NCI-H128 (cell line): ENCODE measurements around the gene CPE.
"Not testable (repeated sequence)": the region's sequence is repeated elsewhere in the genome, so short reads cannot be mapped to it uniquely, and the experiment has no call there.

ENCODE experiments used
- DNase-seq: peaks from one replicate; lab custom pipeline; 2025; ENCODE audit not compliant: unreplicated experiment; lab: John Stamatoyannopoulos, UW

CPE gene

DNA sequence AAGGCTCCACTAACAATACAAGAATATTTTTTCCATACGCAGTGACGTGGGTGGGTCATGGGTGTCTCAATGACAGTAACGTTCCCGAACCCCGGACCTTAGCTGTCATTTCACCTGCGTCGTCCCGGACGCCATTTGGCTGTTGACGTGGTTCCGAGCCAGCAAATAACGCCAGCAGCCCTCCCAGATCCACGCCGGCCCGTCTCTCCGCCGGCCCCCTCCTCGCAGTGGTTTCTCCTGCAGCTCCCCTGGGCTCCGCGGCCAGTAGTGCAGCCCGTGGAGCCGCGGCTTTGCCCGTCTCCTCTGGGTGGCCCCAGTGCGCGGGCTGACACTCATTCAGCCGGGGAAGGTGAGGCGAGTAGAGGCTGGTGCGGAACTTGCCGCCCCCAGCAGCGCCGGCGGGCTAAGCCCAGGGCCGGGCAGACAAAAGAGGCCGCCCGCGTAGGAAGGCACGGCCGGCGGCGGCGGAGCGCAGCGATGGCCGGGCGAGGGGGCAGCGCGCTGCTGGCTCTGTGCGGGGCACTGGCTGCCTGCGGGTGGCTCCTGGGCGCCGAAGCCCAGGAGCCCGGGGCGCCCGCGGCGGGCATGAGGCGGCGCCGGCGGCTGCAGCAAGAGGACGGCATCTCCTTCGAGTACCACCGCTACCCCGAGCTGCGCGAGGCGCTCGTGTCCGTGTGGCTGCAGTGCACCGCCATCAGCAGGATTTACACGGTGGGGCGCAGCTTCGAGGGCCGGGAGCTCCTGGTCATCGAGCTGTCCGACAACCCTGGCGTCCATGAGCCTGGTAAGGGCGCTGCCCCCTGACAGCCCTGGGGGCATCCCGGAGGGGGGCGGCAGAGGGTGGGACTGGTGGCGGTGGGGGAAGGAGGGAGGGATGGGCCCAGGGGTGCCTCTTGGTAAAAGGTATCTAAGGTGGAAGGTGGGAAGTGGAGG is at the start of gene CPE:
Gene CPE (plus strand): TSS at position 264 of the 933 bp plus-strand sequence. CDS start 214 bp downstream, at position 478.
- DNase-seq = peak; percentile 70

DNA sequence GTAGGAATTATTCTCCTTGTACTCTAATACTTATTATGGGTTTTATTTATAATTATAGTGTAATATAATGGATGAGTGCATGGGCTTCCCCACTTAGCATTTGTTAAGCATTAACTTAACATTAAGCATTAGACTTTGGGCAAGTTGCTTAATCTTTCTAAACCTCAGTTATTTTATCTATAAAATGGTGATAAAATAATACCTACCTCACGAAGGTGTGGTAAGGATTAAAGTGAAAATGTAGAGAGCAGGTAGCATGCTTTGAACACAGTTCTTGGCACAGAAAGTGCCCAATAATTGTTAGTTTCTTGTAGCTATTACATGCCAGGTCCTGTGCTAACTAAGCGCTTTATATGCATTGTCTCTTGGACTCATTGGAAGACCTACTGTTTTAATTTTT is 48.7 kb upstream of the CPE start:
- no peak for DNase-seq

DNA sequence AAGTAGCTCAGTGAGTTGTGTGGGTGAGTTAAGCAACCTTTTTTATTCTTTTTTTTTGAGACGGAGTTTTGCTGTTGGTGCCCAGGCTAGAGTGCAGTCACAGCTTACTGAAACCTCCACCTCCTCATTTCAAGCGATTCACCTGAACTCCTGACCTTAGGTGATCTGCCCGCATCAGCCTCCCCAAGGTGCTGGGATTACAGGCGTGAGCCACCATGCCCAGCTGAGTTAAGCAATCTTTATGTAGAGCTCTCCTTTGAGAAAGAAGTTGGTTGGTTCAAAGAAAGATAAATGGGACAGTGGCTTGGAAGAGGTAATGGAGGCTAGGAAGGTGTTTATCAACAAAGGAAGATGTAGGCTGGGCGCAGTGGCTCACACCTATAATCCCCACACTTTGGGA is 48.1 kb upstream of the CPE start:
- DNase-seq = no peak

DNA sequence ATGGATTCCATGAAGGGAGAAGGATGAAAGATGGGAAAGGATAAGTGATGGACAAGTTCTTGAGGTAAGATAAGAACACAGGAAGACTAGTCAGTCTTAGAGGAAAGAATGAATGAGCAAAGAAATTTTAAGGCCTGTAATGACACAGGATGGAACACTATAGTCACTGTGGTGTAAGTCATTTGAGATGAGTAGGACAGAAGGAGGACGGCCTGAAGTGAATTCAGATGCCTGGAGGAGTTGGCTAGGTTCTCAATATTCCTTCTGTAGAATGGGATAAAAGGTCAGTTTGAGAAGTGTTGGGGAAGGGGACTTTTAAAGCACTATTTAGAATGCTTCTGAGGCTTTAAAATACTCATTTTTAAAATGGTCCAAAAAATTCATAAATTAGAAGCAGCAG is 47.4 kb upstream of the CPE start:
- DNase-seq = no peak

DNA sequence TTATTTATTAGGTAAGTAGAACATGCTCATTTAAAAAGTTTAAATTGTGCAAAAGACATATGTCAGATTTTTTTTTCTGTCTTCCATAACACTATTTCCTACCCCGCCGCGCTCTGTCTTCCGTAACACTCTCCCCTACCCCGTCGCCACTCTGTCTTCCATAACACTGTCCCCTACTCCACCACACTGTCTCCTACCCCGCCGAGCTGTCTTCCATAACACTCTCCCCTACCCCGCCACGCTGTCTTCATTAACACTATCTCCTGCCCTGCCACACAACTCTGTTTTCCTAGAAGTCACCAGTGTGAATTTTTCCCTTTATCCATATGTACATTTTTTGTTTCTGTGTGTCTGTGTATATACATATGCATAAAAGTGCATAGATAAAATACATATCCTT is 47.0 kb upstream of the CPE start:
- DNase-seq = no peak

DNA sequence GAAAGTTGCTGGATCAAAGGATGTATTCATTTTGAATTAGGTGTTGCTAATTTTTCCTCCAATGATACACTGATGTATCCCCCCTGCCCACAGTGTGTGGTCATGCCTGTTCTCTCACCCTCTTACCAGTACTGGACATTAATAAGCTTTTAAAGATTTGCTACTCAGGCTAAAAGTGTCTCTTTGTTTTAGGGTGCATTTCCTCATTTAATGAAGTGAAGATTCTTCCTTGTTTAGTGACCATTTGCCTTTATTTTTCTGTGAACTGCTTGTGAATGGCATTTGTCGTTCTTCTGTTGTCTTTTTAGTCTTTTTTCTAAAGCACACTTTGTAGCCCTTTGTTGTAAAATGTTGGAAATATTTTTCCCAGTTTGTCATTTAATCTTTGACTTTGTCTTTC is 46.3 kb upstream of the CPE start:
- no peak for DNase-seq

DNA sequence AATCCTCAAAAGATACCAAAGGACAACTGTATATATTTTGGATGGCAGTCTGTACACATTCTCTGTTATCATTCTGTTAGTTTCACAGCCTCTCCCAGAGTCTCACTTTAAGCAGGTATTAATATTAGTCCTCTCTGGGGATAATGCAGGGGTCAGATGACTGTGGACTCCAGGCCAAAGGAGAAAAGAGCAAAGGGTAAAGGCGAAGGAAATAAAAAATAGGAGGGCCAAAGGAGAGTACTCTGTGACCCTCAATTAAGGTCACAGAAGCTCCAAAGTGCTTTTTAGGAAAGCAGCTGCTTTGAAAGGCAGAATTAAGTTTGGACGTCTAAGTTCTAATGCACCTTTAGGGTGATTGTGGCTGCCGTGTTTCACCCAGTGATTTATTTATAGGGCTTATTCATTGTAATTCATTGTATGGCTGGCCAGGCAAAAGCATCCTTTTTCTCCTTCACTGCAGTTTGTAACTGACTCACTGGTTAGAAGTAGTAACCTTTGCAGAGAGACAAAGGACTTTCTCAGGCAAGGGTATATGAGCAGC is 43.6 kb upstream of the CPE start:
- no peak for DNase-seq

DNA sequence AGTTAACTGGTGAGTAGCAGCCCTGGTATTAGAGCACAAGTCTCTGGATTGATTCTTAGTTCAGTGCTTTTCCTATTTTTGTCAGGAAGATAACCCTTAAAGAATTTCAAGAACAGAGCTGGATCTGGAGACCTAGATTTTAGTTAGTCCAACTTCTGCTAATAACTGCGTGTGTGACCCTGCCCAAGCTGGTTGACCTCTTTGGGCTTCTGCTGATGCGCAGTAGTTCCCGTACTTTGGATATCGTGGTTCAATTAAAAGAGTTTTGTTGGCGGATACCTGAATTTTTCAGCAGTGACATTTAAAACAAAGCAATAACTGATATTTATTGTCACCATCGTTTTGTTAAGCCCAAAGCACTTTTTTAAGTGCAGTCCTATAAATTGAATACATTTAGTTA is 42.1 kb upstream of the CPE start:
- DNase-seq = no peak

DNA sequence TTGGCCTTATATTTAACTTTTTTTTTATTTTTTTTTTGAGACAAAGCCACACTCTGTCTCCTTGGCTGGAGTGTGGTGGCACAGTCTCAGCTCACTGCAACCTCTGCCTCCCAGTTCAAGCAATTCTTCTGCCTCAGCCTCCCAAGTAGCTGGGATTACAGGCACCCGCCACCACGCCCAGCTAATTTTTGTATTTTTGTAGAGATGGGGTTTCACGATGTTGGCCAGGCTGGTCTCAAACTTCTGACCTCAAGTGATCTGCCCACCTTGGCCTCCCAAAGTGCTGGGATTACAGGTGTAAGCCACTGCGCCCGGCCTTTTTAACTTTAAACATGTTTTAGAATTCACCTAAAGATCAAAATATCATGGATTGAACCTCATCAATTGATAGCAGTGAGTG is 36.5 kb upstream of the CPE start:
- DNase-seq = not testable (repeated sequence)

DNA sequence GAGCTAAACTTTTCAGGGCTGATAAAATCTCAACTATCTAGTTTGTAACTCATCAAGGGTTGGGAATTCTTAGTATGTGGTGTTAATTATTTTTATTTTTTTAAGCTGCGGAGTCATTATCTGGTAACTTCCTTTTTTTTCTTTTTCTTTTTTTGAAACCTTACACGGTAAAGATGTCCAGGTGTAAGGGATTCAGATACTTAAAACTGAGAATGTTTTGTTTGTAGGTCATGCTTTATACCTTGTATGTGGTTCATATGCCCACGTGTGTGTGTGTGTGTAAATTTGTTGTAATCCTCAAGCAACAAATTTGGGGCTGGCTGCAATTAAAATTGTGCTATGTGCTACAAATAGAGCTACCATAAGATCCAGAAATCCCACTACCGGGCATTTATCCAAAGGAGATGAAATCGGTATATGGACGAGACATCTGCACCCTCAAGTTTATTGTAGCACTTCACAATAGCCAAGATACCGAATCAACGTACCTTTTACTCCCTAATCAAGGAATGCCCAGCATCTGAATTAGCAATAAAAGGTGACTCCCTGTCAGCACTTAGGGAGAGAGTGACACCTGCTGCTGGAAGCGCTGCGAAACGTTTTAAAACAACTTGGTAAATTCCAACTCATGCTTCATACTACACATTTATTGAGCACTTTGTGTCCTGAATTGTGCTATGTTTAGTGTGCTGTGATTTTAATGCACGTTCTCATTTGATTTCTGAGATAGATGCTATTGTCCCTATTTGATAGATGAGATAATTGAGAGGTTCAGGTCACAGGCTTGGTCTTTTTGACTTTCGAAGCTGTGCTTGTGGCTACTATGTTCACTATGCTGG is 35.2 kb upstream of the CPE start:
- peak; percentile 27 for DNase-seq

DNA sequence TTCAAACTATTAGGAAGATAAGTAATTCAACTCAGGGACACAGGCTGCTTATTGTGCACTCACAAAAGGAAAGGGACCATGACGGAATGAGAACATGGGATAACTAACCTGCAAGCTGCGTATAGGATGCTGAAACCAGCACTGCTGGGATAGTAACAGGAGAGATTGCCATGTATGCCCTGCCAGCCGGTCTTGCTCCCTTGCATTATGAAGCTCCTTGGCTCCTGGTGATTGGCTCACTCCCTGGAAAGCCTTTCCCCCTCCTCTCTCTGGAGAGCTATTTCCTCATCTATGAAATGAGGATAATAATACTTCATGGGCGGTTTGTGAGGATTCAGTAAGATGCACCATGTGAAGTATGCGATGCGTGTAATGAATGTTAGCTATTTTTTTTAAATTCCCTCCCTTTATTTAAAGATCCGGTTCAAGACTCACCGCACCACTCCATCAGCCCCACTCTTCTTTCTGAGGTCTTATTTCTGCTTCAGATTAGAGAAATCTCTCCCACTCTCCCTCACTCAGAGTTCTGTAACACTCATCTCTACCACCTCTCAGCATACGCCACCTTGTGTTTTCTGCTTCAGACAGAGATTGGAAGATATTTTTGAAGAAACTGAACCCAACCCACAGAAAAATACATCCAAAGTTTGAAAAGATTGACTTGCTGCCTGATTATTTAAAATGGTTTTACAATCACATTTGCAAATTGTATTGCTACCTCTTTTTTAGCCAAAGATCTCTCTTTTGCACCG is 33.0 kb upstream of the CPE start:
- no peak for DNase-seq

DNA sequence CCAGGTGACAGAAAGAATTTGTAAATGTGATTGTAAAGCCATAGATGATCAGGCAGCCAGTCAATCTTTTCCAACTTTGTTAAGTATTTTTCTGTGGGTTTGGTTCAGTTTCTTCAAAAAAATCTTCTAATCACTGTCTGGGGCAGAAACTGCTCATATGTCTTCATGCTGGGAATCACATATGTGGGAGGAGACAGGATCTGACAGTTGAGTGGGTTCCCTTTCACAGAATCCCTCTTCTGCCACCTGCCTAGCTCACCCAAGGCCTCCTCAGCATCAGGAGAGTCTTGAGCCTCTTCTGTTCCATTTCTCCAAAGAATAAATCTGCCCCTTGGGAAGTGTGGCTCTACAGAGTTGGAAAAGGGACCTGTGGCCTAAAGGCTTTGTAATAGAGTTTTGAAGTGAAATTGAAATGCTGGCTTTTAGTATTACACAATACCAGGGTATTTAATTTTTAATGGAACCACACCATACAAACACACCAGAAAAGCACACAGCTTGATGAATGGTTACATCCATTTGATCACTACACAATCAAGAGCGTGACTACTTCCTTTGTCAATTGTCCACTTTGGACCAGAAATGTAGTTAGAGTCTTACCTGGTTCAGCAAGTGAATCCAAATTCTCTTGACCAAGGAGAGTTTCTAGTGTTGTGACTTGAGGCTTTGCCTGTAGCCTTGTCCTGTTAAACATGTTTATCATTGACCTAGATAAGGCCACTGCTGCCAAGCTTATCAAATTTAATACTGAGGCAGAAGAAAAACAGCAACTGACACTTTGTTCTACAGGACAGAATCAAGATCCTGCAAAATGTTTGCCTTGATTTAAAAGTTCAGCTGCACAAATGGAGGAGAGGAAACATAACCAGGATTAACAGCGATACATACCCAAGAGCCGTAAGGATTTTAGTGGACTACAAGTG is 30.9 kb upstream of the CPE start:
- no peak for DNase-seq

DNA sequence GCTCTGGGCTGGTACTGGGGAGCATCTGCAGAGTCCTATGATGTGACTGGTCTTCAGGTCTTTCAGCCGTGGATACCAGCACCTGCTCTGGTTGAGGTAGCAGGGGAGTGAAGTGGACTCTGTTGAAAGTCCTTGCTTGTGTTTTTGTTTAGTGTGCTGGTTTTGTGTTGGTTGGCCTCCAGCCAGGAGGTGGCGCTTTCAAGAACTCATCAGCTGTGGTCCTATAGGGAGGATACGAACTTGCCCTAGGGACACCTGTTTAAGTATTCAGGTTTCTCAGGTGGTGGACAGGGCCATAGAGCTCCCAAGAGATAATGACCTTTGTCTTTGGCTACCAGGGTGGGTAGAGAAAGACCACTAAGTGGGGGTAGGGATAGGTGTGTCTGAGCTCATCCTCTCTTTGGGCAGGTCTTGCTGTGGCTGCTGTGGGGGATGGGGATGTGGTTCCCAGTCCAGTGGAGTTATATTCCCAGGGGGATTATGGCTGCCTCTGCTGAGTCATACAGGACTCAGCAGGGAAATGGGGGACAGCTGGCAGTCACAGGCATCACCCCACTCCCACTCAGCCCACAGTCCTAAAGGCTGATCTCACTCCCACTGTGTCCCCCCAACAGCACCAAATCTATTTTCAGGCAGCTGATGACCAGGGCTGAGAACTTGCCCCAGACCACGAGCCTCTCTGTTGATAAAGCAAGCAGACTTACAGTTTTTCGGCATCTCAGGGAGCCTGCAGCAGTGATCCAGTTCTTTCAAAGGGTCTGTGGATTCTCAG is 27.3 kb upstream of the CPE start:
- DNase-seq = no peak

DNA sequence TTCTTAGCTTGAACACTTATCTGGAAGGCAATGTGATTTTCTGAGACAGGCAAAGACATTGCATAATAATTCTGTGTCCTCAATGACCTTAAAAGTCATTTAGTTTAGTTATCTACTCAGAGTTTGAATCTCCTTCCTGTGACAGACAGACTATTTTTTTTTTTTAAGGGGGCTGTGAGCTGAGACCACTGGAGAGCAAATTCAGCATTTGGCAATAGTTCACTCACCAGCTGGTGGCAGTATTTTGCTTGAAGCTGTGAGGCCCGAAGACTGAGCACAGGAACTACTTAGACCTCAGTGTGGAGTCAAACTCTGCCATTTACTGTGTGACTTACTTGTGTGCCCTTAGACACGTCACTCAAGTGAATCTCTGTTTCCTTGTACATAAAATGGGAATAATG is 22.9 kb upstream of the CPE start:
- peak; percentile 4 for DNase-seq

DNA sequence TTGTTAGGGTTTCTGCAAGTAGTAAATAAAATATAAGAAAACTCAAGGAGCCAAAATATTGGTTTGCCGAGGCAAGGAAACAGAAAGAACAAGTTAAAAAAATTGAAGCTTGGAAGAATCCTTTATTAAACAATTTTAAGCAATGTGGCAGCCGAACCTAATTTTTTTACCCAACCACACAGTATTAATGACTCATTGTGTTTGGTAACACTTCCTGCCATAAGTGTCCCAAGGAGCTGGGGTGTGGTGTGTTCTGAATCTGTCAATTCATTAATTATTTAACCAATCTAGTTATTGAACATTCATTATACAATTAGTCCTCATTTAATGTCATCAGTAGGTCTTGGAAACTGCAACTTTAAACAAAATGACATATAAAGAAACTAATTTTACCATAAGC is 19.3 kb upstream of the CPE start:
- DNase-seq = no peak

DNA sequence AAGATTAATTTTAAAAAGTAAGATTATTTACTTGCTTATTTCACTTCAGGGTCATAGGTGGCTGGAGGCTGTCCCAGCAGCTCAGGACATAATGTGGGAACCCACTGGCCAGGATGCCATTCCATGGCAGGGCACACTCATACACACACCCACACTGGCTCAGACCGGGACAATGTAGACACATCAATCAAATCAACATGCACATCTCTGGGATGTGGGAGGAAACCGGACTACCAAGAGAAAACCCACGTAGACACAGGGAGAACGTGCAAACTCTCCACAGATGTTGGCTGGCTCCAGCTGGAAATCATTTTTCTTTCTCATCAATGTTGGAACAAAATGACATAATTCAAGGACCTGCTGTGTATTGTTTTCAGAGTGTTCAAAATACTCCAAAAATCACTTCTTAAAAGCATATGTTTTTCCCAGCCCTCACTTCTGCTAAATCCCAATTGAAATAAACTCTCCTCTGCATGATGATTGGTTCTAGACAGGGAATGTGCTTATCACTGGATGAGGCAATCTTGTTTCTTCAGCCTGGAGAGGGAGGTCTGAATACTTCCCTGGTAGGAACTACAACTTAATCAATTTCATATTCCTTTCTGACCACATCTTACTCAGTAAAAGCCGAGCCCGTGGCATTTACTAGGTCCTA is 18.6 kb upstream of the CPE start:
- no peak for DNase-seq

DNA sequence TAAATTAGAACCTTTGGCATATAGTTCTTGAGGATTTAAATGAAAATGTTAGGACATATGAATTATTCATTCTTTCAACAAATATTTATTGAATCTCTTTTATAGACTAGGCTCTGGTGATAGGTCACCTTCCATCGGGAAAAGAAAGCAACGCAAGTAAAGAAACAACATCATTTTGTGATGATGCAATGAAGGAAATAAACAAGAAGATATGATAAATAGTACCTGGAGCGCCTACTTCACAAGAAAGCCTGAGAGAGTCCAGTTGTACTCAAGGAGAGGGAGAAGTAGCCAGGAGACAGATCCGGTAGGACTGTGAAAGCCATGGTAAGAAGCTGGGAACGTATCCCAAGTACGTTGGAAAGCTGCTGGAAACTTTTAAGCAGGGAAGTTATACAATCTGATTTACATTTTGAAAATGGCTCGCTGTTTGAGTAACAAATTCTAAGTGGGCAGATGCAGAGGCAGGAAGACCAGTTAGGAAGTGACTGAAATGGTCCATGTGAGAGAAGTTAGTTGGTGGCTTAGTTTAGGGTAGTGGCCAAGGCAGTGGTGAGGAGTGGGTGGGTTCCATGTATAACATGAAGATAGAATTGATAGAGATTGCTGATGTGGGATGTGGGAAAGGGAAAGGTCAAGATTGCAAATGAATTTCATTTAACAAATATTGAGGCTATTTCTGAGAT is 17.7 kb upstream of the CPE start:
- DNase-seq = no peak

DNA sequence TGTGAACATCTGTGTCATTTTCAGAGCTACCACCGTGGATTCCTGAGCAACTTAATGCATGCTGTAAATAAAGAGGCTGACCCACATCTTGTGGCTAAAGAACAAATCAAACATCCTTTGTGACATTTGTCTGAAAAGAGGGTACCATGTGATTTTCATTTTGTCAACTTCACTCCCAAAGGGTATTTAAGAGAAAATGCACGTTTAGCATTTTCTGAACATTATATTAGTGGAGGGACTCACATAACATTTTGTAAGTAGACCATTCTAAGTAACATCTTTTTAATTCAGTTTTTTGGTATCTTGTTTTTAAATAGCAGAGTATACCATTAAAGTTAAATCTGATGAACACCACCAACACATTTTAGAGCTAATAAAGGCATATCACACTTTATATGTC is 17.0 kb upstream of the CPE start:
- DNase-seq = no peak
